Esophagus muscularis mucosa (tissue), 4 donors: Measurements from ENCODE around the gene NT5C2. TPM values are rescaled to one million over a fixed set of nuclear protein-coding genes. Genes with fewer than 3 reads are reported as not detected.

ENCODE experiments used
- DNase-seq: peaks from one replicate; pipeline ENCODE4 v3.0.0-alpha.2; 2017; ENCODE audit errors: extremely low spot score
- H3K27ac ChIP-seq, 4 donors: fragments of 200-600 bp; sonication (generic); replicated peaks in 1 of 4; 1 replicate in 3 of 4; 2 replicates in 1 of 4; pipeline ENCODE4 v1.5.1; 2016 to 2019; ENCODE audit warnings: mild to moderate bottlenecking in 1 of 4
- H3K27me3 ChIP-seq, 4 donors: fragments of 200-600 bp; sonication (generic); one replicate each; pipeline versions ENCODE4 v1.5.1 to v1.6.0; 2016 to 2019
- H3K36me3 ChIP-seq, 4 donors: fragments of 200-600 bp; sonication (generic); one replicate each; pipeline ENCODE4 v1.5.1; 2016 to 2019
- H3K4me1 ChIP-seq, 4 donors: fragments of 200-600 bp; sonication (generic); one replicate each; pipeline ENCODE4 v1.5.1; 2016 to 2019
- H3K4me3 ChIP-seq, 4 donors: fragments of 200-600 bp; sonication (generic); 1 replicate in 2 of 4; 2 replicates in 2 of 4; pipeline ENCODE4 v1.5.1; 2016 to 2019; ENCODE audit warnings: mild to moderate bottlenecking in 4 of 4, moderate library complexity in 1 of 4
- H3K9me3 ChIP-seq, 4 donors: fragments of 200-600 bp; sonication (generic); 1 replicate in 3 of 4; 2 replicates in 1 of 4; pipeline ENCODE4 v1.5.1; 2016 to 2019
- CTCF ChIP-seq, 3 experiments: fragments of 200-600 bp in 2 of 3; fragments of 450-650 bp in 1 of 3; sonication (generic) in 2 of 3; IDR thresholded peaks; one replicate each; pipeline ENCODE4 v1.5.1; 2017 to 2019; ENCODE audit warnings: antibody characterized with exemption in 3 of 3, mild to moderate bottlenecking in 2 of 3, moderate library complexity in 1 of 3
- EP300 ChIP-seq: sonication (generic); formaldehyde crosslinking; IDR thresholded peaks from one replicate; pipeline ENCODE4 v1.6.1; 2017; ENCODE audit warnings: antibody characterized with exemption
- POLR2A ChIP-seq: fragments of 450-650 bp; IDR thresholded peaks from one replicate; pipeline ENCODE4 v1.6.1; 2017; ENCODE audit warnings: antibody characterized with exemption, moderate library complexity, mild to moderate bottlenecking, low read depth
- POLR2AphosphoS5 ChIP-seq, 2 donors: sonication (generic); formaldehyde crosslinking; IDR thresholded peaks; one replicate each; pipeline ENCODE4 v1.6.1; 2017; ENCODE audit warnings: antibody characterized with exemption in 2 of 2
- WGBS: methylation state at CpG from one replicate; pipeline ENCODE4 v1.1.5; 2018; 5-methylcytosine and 5-hydroxymethylcytosine counted together
- intact Hi-C: fragments of 100-400 bp; cut with DNase I; formaldehyde crosslinking; loops from one replicate; pipeline ENCODE4 v1.15.1; 2023
- total RNA-seq, 4 donors: library from RNA; depleted of rRNA; stranded (reverse); fragments of >200 nt; gene quantifications; one replicate each; pipeline versions ENCODE4 v1.1.0 to v1.2.1, GENCODE V29; 2016

The NT5C2 gene
- total RNA-seq, 4 donors from 2014 or later = 49.3 to 85.3 (median 66.0) TPM

GRCh38 chr10:103095005-103095404, 98.1 kb downstream of the NT5C2 start:
- peaks cover 72 to 100% (median 88%) of the 10 kb centered on the region in 4 donors for H3K36me3 ChIP-seq

GRCh38 chr10:103090911-103091310, 102.2 kb downstream of the NT5C2 start:
- 98% methylated on average over 7 of the region's 7 CpGs for WGBS
- no peaks in the 10 kb centered on the region for H3K9me3 ChIP-seq
- DNase-seq = no peak
- H3K4me1 ChIP-seq = peaks cover 0 to 10% (median 6%) of the 10 kb centered on the region in 4 donors
- H3K27ac ChIP-seq = no peak overlapping the region
- H3K4me3 ChIP-seq = no peak overlapping the region
- H3K36me3 ChIP-seq = peaks cover 70 to 100% (median 87%) of the 10 kb centered on the region in 4 donors
- no peaks in the 10 kb centered on the region for H3K27me3 ChIP-seq
- TF ChIP-seq CTCF (IDR thresholded peaks at IDR 0.05) (no peak), POLR2A (no peak), POLR2AphosphoS5 (IDR thresholded peaks at IDR 0.05) (no peak), EP300 (no peak)
- intact Hi-C loops = no loop called here

More at GRCh38 chr10:103095005-103095404, 98.1 kb downstream of the NT5C2 start:
- no peak for DNase-seq
- TF ChIP-seq POLR2AphosphoS5 (IDR thresholded peaks at IDR 0.05) (no peak), CTCF (IDR thresholded peaks at IDR 0.05) (no peak), POLR2A (no peak), EP300 (no peak)
- H3K9me3 ChIP-seq = no peaks in the 10 kb centered on the region
- no peak overlapping the region for H3K27ac ChIP-seq
- H3K27me3 ChIP-seq = no peaks in the 10 kb centered on the region
- intact Hi-C loops = no loop called here
- no peak overlapping the region for H3K4me3 ChIP-seq
- H3K4me1 ChIP-seq = no peaks in the 10 kb centered on the region

DNA sequence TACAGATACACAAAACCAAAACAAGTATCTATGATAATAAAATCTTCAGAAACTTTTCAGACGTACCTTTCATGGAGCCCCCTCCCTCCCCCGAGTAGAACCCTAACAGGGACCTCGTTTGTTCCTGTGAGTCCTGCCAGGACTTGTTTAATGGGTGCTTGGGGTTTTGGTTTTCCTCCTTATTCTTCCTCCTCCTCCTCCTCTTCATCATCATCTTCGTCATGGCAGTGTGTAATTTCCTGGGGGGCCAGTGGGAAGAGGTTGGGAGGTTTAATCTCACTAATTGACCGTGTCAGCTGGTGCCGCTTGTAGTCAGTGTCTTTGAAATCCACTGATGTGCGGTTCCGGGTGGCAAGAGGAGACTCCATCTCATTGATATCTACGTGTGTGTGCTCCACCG, 103.6 kb downstream of the NT5C2 start:
- Histone ChIP-seq H3K36me3 (peaks cover 70 to 100% (median 89%) of the 10 kb centered on the region in 4 donors), H3K4me3 (no peak overlapping the region), H3K27ac (no peak overlapping the region), H3K4me1 (peaks cover 0 to 13% (median 6%) of the 10 kb centered on the region in 4 donors), H3K27me3 (no peaks in the 10 kb centered on the region), H3K9me3 (no peaks in the 10 kb centered on the region)
- 88% methylated on average over 10 of the region's 10 CpGs for WGBS
- intact Hi-C loops = no loop called here
- no peak for DNase-seq
- TF ChIP-seq CTCF (IDR thresholded peaks at IDR 0.05) (no peak), EP300 (no peak), POLR2A (no peak), POLR2AphosphoS5 (IDR thresholded peaks at IDR 0.05) (no peak)

- intact Hi-C loops = no loop called here
- no peak for TF ChIP-seq EP300
- no peak for TF ChIP-seq POLR2A
- no peak for TF ChIP-seq POLR2AphosphoS5 (IDR thresholded peaks at IDR 0.05)
- no peak for TF ChIP-seq CTCF (IDR thresholded peaks at IDR 0.05)
- Histone ChIP-seq H3K36me3 (peaks cover 44 to 97% (median 79%) of the 10 kb centered on the region in 4 donors), H3K27ac (no peak overlapping the region), H3K4me1 (peaks cover 0 to 13% (median 6%) of the 10 kb centered on the region in 4 donors), H3K27me3 (no peaks in the 10 kb centered on the region), H3K9me3 (no peaks in the 10 kb centered on the region), H3K4me3 (no peak overlapping the region)
- WGBS = 95% methylated on average over 2 of the region's 2 CpGs
- DNase-seq = peak; percentile 21
Measured at GRCh38 chr10:103086799-103087198, 106.3 kb downstream of the NT5C2 start.

- H3K36me3 ChIP-seq = peaks cover 38 to 92% (median 73%) of the 10 kb centered on the region in 4 donors
- intact Hi-C loops = no loop called here
Measured at GRCh38 chr10:103086261-103086660, 106.8 kb downstream of the NT5C2 start.

More at GRCh38 chr10:103086261-103086660, 106.8 kb downstream of the NT5C2 start:
- H3K27ac ChIP-seq = peak overlapping the region in 2 of 4 donors; percentile 11 to 35
- no peaks in the 10 kb centered on the region for H3K27me3 ChIP-seq
- 56% methylated on average over 2 of the region's 2 CpGs for WGBS
- DNase-seq = no peak
- H3K4me1 ChIP-seq = peaks cover 0 to 13% (median 6%) of the 10 kb centered on the region in 4 donors
- no peak for TF ChIP-seq EP300
- TF ChIP-seq POLR2A = no peak
- TF ChIP-seq CTCF (IDR thresholded peaks at IDR 0.05) = no peak
- TF ChIP-seq POLR2AphosphoS5 (IDR thresholded peaks at IDR 0.05) = no peak
- H3K9me3 ChIP-seq = no peaks in the 10 kb centered on the region
- no peak overlapping the region for H3K4me3 ChIP-seq
